Fibroblast of skin of right quadriceps (primary cell): ENCODE results near the gene NDEL1.

Experiments used
- DNase-seq: peaks from one replicate; pipeline ENCODE4 v3.0.0-alpha.2; 2013

Gene NDEL1

GRCh38 chr17:8506145-8506544, 70.5 kb downstream of the NDEL1 start:
- DNase-seq = no peak

- DNase-seq = no peak
These were observed 79.1 kb downstream of the NDEL1 start for GRCh38 chr17:8514801-8515200.
